Mesendoderm (in vitro differentiated cells): ENCODE measurements around the gene CHD9.

ENCODE experiments used
- DNase-seq: peaks from one replicate; pipeline ENCODE4 v3.0.0; 2013
- H2AK5ac ChIP-seq: 2 replicates; pipeline ENCODE4 v1.6.1; 2013; ENCODE audit warnings: low read length, inconsistent platforms
- H2BK120ac ChIP-seq: 2 replicates; pipeline ENCODE4 v1.6.1; 2013; ENCODE audit warnings: low read depth, mild to moderate bottlenecking, low read length, moderate library complexity, mixed read lengths
- H2BK15ac ChIP-seq: replicated peaks from 2 replicates; pipeline ENCODE4 v1.6.1; 2013; ENCODE audit warnings: low read depth, mild to moderate bottlenecking, moderate library complexity
- H2BK5ac ChIP-seq: 2 replicates; pipeline ENCODE4 v1.6.1; 2013; ENCODE audit warnings: low read length, inconsistent platforms
- H3K18ac ChIP-seq: 2 replicates; pipeline ENCODE4 v1.6.1; 2013; ENCODE audit warnings: mild to moderate bottlenecking, low read length, mixed read lengths
- H3K23ac ChIP-seq: one replicate; pipeline ENCODE4 v1.6.1; 2013; ENCODE audit warnings: low read length
- H3K27ac ChIP-seq: 2 replicates; pipeline ENCODE4 v1.5.1; 2013; ENCODE audit warnings: low read depth, mild to moderate bottlenecking, inconsistent platforms, low read length, moderate library complexity
- H3K27me3 ChIP-seq: 2 replicates; pipeline ENCODE4 v1.6.1; 2013; ENCODE audit warnings: low read length, control low read depth, mild to moderate bottlenecking, inconsistent platforms; ENCODE audit not compliant: insufficient read depth, poor library complexity
- H3K36me3 ChIP-seq: 2 replicates; pipeline ENCODE4 v1.6.1; 2013; ENCODE audit warnings: low read length, inconsistent platforms; ENCODE audit not compliant: control insufficient read depth, insufficient read depth
- H3K4ac ChIP-seq: one replicate; pipeline ENCODE4 v1.6.1; 2013; ENCODE audit warnings: low read depth, mild to moderate bottlenecking, low read length, moderate library complexity
- H3K4me1 ChIP-seq: 2 replicates; pipeline ENCODE4 v1.6.1; 2013; ENCODE audit warnings: low read depth, low read length, inconsistent platforms; ENCODE audit not compliant: control insufficient read depth
- H3K4me2 ChIP-seq: 2 replicates; pipeline ENCODE4 v1.6.1; 2013; ENCODE audit warnings: low read length
- H3K4me3 ChIP-seq: 2 replicates; pipeline ENCODE4 v1.5.1; 2013; ENCODE audit warnings: mild to moderate bottlenecking, low read length
- H3K56ac ChIP-seq: one replicate; pipeline ENCODE4 v1.6.1; 2013; ENCODE audit warnings: low read length
- H3K79me1 ChIP-seq: 2 replicates; pipeline ENCODE4 v1.6.1; 2013; ENCODE audit warnings: low read length, inconsistent platforms
- H3K79me2 ChIP-seq: 2 replicates; pipeline ENCODE4 v1.6.1; 2013; ENCODE audit warnings: mild to moderate bottlenecking, low read length; ENCODE audit not compliant: control insufficient read depth, insufficient read depth
- H3K9ac ChIP-seq: 2 replicates; pipeline ENCODE4 v1.6.1; 2013; ENCODE audit warnings: low read length, inconsistent platforms
- H4K5ac ChIP-seq: one replicate; pipeline ENCODE4 v1.6.1; 2013; ENCODE audit warnings: low read length
- H4K8ac ChIP-seq: one replicate; pipeline ENCODE4 v1.6.1; 2013; ENCODE audit warnings: low read depth, mild to moderate bottlenecking, control low read depth, low read length, moderate library complexity
- WGBS: extraction: QIAGEN DNeasy Blood & Tissue Kit; methylation state at CpG from one replicate; pipeline ENCODE4 v1.1.7; 2013; ENCODE audit warnings: low lambda C conversion rate, missing lambda C conversion rate; ENCODE audit not compliant: insufficient coverage; ENCODE audit errors: extremely low coverage; 5-methylcytosine and 5-hydroxymethylcytosine counted together

CHD9 gene

GRCh38 chr16:53290520-53290919 lies 235.7 kb downstream of the CHD9 start:
- H3K27ac ChIP-seq = no peak overlapping the region
- no peak overlapping the region for H2BK15ac ChIP-seq
- H3K9ac ChIP-seq = no peak overlapping the region
- H2AK5ac ChIP-seq = no peak overlapping the region
- H3K4me2 ChIP-seq = no peak overlapping the region
- no peaks in the 10 kb centered on the region for H3K36me3 ChIP-seq
- H3K18ac ChIP-seq = no peak overlapping the region
- no CpG with 5 or more reads among the region's 5 CpGs for WGBS
- H3K27me3 ChIP-seq = no peaks in the 10 kb centered on the region
- no peak overlapping the region for H2BK120ac ChIP-seq
- no peak overlapping the region for H2BK5ac ChIP-seq
- no peaks in the 10 kb centered on the region for H3K79me2 ChIP-seq
- no peak for DNase-seq
- no peak overlapping the region for H3K4ac ChIP-seq
- no peak overlapping the region for H3K23ac ChIP-seq
- no peak overlapping the region for H4K8ac ChIP-seq
- H3K79me1 ChIP-seq = no peaks in the 10 kb centered on the region
- no peak overlapping the region for H3K56ac ChIP-seq
- no peak overlapping the region for H4K5ac ChIP-seq
- H3K4me3 ChIP-seq = no peak overlapping the region
- no peaks in the 10 kb centered on the region for H3K4me1 ChIP-seq

GRCh38 chr16:53291757-53292392 lies 237.1 kb downstream of the CHD9 start:
- no peak overlapping the region for H2BK5ac ChIP-seq
- no peak overlapping the region for H3K18ac ChIP-seq
- no peaks in the 10 kb centered on the region for H3K4me1 ChIP-seq
- no peaks in the 10 kb centered on the region for H3K36me3 ChIP-seq
- H3K56ac ChIP-seq = no peak overlapping the region
- no peaks in the 10 kb centered on the region for H3K27me3 ChIP-seq
- no peak overlapping the region for H2BK120ac ChIP-seq
- no peak overlapping the region for H4K8ac ChIP-seq
- no peak overlapping the region for H3K4ac ChIP-seq
- H3K27ac ChIP-seq = no peak overlapping the region
- no peak overlapping the region for H3K4me2 ChIP-seq
- H3K79me1 ChIP-seq = no peaks in the 10 kb centered on the region
- no peak overlapping the region for H4K5ac ChIP-seq
- H2BK15ac ChIP-seq = no peak overlapping the region
- H3K79me2 ChIP-seq = no peaks in the 10 kb centered on the region
- H3K9ac ChIP-seq = no peak overlapping the region
- WGBS = no CpG with 5 or more reads among the region's 2 CpGs
- no peak overlapping the region for H3K23ac ChIP-seq
- no peak overlapping the region for H2AK5ac ChIP-seq
- H3K4me3 ChIP-seq = no peak overlapping the region
- no peak for DNase-seq

- no peak overlapping the region for H3K18ac ChIP-seq
- no peak overlapping the region for H3K9ac ChIP-seq
- no peak overlapping the region for H4K8ac ChIP-seq
- H3K36me3 ChIP-seq = peaks cover 3% of the 10 kb centered on the region
- H2AK5ac ChIP-seq = no peak overlapping the region
- no peak overlapping the region for H2BK120ac ChIP-seq
- H3K79me2 ChIP-seq = no peaks in the 10 kb centered on the region
- DNase-seq = no peak
- H3K23ac ChIP-seq = no peak overlapping the region
- H3K56ac ChIP-seq = no peak overlapping the region
- H2BK5ac ChIP-seq = no peak overlapping the region
- no peak overlapping the region for H3K27ac ChIP-seq
- H3K4me3 ChIP-seq = no peak overlapping the region
- no peak overlapping the region for H3K4me2 ChIP-seq
- H3K79me1 ChIP-seq = no peaks in the 10 kb centered on the region
- no peak overlapping the region for H2BK15ac ChIP-seq
- H3K4me1 ChIP-seq = no peaks in the 10 kb centered on the region
- H3K4ac ChIP-seq = no peak overlapping the region
- H4K5ac ChIP-seq = no peak overlapping the region
- H3K27me3 ChIP-seq = no peaks in the 10 kb centered on the region
Observed at GRCh38 chr16:53297477-53297876, 242.7 kb downstream of the CHD9 start.

- no peak overlapping the region for H3K9ac ChIP-seq
- peaks cover 4% of the 10 kb centered on the region for H3K36me3 ChIP-seq
- H4K5ac ChIP-seq = no peak overlapping the region
- H4K8ac ChIP-seq = no peak overlapping the region
- H3K56ac ChIP-seq = no peak overlapping the region
- H3K4me3 ChIP-seq = no peak overlapping the region
- no peak for DNase-seq
- no peak overlapping the region for H2BK15ac ChIP-seq
- H3K4ac ChIP-seq = no peak overlapping the region
- no peaks in the 10 kb centered on the region for H3K4me1 ChIP-seq
- H3K4me2 ChIP-seq = no peak overlapping the region
- H3K27ac ChIP-seq = no peak overlapping the region
- no peak overlapping the region for H3K23ac ChIP-seq
- H3K79me1 ChIP-seq = no peaks in the 10 kb centered on the region
- no peak overlapping the region for H2AK5ac ChIP-seq
- H3K79me2 ChIP-seq = no peaks in the 10 kb centered on the region
- no peak overlapping the region for H3K18ac ChIP-seq
- no peak overlapping the region for H2BK5ac ChIP-seq
- H3K27me3 ChIP-seq = no peaks in the 10 kb centered on the region
- WGBS = no CpG with 5 or more reads among the region's 2 CpGs
- H2BK120ac ChIP-seq = no peak overlapping the region
Observed at GRCh38 chr16:53304334-53304733, 249.5 kb downstream of the CHD9 start.

GRCh38 chr16:53305743-53306142 lies 251.0 kb downstream of the CHD9 start:
- no CpG with 5 or more reads among the region's 3 CpGs for WGBS
- Histone ChIP-seq H3K4me2 (no peak overlapping the region), H4K8ac (no peak overlapping the region), H3K36me3 (peaks cover 3% of the 10 kb centered on the region), H3K23ac (no peak overlapping the region), H3K4me3 (no peak overlapping the region), H3K27me3 (no peaks in the 10 kb centered on the region), H3K18ac (no peak overlapping the region), H2AK5ac (no peak overlapping the region), H3K27ac (no peak overlapping the region), H3K9ac (no peak overlapping the region), H3K56ac (no peak overlapping the region), H3K4ac (no peak overlapping the region), H3K79me1 (no peaks in the 10 kb centered on the region), H2BK15ac (no peak overlapping the region), H2BK5ac (no peak overlapping the region), H3K79me2 (no peaks in the 10 kb centered on the region), H3K4me1 (no peaks in the 10 kb centered on the region), H4K5ac (no peak overlapping the region), H2BK120ac (no peak overlapping the region)
- DNase-seq = no peak

GRCh38 chr16:53309457-53309856 lies 254.7 kb downstream of the CHD9 start:
- WGBS = no CpG with 5 or more reads among the region's 3 CpGs
- Histone ChIP-seq H2BK15ac (no peak overlapping the region), H3K79me2 (no peaks in the 10 kb centered on the region), H4K5ac (no peak overlapping the region), H2BK120ac (no peak overlapping the region), H3K36me3 (no peaks in the 10 kb centered on the region), H3K79me1 (no peaks in the 10 kb centered on the region), H3K27me3 (no peaks in the 10 kb centered on the region), H3K18ac (no peak overlapping the region), H2AK5ac (no peak overlapping the region), H3K4me3 (no peak overlapping the region), H3K4ac (no peak overlapping the region), H3K9ac (no peak overlapping the region), H3K27ac (no peak overlapping the region), H3K4me2 (no peak overlapping the region), H3K23ac (no peak overlapping the region), H4K8ac (no peak overlapping the region), H2BK5ac (no peak overlapping the region), H3K56ac (no peak overlapping the region), H3K4me1 (no peaks in the 10 kb centered on the region)
- no peak for DNase-seq
